ENCODE measurements around the gene STK33.

Gene STK33

DNA sequence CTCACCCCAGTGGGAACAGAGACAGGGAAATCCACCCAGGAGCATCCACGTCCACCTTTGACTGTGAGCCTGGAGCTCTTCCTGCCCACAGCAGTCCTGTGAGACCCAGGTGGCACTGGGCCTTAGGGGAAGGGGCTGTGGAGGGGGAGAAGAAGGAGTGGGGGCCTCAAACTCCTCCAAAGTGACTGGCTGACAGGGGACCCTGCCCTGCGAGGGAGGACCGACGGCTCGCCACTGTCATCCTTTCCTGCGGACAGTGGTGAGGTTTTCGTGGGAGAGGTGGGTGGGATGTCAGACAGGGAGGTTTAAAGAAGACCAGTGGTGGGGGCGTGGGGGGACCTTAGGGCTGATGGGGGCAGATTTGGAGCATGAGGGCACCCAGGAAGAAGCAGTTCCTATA is 237.8 kb downstream of the STK33 start:
- no peak for DNase-seq (ENCODE audit: low read depth)

DNA sequence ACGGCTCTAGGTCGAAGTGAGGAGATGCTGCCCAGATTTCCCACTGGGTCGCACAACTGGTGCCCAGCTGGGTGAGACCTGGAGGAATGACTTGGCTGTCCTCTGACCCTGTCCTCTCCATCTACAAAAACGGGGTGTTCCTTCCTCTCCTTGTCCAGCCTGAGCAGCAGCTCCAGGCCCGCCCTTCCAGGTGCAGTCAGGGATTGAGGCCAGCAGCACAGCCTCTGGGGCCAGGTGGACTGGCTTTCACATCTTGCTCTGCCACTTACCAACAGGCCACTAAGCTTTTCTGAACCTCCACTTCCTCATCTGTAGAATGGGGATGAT is 238.6 kb downstream of the STK33 start:
- no peak for DNase-seq (ENCODE audit: low read depth)

DNA sequence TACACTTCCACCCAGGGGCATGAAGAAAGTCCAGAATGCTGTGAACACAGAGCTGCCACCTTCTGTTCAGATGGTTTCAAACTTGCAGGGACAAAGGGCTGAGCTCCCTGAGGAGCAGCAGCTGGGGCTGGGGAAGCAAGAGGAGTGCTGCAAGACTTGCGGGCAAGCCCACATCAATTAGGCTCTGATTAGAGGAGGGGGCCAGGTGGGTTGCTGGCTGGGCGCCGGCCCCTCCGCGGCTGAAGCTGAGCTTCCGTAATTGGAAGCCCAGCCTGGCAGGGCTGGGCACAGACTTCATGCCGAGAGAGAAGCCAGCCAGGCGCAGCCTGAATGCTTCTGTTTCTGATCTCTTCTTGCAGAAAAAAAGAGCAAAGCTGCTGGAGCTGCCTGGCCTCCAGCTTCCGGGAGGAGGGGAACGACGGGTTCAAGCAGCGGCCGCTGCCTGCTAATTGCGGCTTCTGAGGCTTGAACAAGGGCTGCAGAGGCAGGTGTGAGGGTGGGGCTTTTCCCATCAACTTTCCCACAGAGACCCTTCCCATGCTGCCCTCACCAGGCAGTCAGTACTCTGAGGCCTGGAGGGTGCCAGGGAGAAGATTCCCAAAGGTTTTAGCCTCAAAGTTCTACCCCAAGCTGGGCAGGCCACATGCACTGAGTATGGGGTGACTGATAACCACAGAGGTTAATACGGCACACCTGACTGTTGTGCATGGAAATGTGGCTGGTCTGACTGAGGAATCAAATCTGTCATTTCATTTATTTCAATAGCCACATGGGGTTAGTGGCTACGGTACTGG is 239.2 kb downstream of the STK33 start:
- DNase-seq (ENCODE audit: low read depth): no peak

DNA sequence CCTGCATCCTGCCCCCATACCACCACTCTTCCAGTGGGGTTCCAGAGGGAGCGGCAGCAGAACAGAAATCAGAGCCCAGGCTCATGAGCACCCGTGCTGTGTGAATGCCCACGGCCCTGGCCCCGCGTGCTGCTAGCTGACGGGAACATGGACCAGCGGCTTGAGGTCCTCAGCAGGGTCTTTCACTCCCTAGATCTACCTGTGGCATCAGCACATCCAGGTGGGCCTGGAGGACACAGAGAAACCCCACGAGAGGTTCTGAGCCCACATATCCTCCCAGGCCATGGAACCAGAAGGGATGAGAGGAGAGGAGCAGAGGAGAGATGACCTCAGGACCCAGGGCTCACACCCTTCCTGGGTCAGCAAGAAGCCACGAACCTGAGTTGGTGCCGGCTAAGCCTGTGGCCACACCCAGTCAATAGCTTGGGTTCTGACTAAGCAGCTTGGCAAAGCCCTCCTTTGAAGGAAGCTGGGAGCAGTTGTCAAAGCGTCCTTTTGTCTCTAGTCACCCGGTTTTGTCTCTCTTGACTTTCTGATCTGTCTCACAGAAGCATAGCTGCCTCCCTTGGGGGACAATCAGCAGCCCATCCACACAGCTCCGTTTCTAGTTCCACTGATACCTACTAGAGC is 241.0 kb downstream of the STK33 start:
- no peak for DNase-seq (ENCODE audit: low read depth)

DNA sequence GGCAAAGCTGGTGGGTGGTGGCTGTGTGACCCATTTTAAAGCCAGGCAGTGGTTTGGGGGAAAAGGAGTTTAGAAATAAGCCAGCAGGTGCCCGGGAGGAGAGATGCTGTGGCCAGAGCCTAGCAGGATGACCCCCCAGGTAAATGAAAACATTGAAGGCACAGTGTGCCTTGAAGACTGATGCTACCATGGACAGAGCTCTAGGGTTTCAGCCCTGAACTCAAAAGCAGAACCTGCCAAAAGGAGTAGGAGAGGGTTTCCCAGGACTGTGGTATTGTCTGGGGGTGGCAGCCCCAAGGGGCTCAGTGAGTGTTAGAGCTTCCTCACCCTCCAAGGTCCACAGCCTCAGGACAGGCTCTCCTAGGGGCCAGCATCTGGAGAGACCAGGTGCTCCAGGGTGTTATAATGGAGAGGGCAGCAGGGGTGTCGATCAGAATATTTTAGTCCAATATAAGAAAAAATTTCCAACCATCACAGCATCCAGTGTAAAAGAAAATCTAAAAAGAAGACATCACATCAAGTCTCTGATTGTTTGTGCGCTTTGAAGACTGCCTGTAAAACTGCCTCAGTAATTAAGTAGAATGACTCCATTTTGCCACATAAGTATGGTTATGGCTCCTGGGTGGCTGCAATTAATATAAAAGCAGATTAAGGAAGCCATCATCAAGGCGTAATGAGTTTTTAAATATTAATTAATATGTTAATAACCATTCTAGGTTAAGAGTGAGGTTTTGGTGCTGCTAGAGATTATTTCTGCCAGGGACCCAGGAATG is 241.7 kb downstream of the STK33 start:
- no peak for DNase-seq (ENCODE audit: low read depth)

DNA sequence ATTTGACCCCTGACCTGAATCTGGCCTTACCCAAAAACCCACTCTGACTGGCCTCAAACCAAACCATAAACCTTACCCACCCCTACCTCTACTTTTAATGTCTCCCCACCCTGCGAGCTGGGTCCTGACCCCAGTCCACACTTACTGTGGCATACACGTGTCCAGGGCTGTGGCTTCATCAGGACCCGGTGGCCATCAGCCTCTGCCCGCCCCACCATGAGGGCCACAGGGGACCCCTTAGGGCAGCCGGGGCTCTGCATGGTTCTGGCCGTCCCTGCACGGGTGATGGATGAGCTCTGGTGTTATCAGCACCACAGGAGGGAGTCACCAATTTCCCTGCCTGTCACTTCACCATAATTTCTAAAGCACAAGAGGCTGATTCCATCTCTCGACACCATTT is 242.8 kb downstream of the STK33 start:
- no peak for DNase-seq (ENCODE audit: low read depth)

DNA sequence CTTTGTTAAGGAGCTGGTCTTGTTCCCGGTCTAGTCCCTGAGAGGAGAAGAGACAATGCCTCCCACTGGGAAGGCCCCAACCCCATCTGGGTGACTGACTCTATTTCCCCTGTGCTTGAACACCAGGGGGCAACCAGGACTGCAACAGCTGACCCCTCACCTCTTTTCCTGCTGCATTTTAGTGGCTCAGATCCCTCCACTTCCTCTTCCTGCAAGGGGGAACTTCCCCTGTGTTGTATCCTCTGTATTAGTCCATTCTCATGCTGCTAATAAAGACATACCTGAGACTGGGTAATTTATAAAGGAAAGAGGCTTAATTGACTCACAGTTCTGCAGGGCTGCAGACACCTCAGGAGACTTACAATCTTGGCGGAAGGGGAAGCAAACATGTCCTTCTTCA is 246.1 kb downstream of the STK33 start:
- DNase-seq (ENCODE audit: low read depth): no peak

DNA sequence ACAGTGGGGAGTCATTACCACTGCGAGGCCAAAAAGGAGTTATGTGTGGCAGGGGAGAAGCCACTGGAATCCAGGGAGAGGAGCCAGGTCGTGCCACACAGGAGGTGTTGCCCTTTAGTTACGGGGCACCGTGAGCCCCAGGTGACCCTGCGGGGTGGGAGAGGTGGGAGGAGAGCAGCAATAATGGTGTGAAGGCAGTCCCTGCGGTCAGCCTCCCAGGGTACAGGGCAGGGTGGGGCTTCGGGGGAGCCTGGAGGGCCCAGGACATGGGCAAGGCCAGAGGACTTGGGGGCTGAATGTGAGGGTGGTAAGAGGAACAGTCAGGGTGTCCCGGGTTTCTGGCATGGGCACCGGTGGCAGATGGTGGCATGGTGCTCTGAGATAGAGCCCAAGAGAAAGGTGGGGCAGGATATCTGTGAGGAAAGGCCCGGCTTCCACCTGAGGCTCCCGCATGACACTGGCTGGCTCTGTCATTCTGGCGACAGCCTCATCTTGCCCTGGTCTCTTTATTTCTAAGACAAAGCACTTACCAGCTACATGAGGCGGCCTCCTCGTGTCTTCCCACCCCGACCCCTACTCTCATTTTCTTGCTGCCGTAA is 247.8 kb downstream of the STK33 start:
- DNase-seq (ENCODE audit: low read depth): no peak

DNA sequence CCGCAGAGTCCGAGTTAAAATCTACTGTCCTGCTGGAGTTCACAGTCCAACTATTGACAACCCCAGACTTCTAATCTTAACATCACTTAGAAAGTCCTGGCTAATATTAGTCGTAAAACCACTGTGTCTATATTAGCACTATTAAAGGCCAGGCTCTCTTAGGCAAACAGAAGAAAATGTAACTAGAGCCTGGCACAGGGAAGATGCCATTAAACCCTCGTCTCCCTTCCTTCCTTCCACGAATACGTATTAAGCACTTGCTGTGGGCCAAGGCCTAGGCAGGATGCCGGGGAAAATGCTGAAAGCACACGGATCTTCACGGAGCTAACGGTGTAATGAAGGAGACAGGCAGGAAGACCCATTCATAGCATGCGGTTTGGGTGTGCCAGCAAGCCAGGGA is 248.8 kb downstream of the STK33 start:
- no peak for DNase-seq (ENCODE audit: low read depth)

DNA sequence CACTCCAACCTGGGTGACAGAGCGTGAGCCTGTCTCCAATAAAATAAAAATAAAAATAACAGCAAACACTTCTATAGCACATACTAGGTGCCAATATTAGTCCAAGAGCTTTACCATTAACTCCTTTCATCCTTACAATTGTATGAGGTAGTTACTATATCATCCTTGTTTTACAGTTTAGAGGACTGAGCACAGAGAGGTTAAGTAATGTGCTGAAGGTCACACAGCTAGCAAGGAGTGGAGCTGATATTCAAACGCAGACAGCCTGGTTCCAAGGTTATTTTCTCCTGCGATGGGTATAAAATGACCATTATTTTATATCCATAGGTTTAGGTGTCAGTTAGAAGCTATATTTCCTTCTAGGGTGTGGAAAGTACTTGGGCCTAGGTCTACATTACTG is 249.7 kb downstream of the STK33 start:
- DNase-seq (ENCODE audit: low read depth): no peak

DNA sequence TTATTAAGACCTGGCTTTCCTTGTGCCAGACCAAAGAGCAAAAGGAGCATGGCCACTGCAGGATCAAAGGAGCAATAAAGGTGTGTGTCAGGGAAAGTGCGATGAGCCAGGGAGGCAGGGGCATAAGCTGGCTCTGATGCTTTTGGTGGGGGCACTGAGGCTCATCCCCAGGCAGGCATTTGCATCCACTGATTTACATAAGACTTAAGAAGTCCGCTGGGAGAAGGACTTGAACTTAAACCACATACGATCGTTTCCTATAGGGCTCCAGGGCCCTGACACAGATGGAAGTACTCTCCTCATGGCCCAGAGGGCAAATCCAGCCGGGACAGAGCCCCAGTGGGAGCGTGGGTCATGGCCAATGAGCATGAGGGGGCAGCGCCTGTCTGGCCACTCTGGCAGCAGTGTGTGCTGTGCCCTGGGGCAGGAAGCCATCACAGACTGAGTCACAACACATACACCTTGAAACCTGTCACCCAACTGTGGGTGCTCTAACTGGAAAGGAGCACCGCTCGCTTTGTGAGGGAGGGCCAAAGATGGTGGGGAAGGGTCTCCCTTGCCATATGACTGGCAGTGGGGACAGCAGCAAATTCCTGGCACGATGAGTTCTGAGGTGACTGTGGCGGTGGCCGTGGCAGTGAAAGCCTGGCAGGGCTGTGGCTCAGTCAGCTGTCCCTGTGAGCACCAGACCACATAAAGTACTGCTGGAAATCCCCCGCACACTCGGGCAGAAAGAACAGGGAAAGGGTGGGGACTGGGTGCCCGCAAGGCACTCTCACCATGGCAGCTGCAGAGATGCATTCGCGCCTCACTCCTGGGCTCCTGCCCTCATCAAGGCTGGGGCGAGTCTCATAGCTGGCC is 251.0 kb downstream of the STK33 start:
- DNase-seq (ENCODE audit: low read depth): no peak

DNA sequence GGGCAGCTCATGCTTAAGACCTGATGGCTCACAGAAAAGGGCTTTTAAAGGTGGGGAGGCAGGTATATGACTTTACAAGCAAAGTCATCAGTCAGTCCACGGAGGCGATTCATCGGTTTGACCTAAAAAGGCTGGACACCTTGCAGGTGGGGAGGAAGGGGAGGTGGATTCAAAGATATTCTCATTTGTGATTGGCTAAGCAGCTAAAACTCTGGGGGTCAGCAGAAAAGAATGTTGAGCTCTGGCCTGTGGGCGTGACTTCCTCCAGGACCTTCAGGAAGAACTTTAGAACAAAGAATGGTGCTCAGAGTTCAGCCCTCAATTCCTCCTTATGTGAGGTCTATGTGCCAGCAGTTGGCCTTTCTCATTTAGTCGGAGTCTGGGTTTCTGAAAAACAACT is 252.0 kb downstream of the STK33 start:
- DNase-seq (ENCODE audit: low read depth): no peak
